GM18907 (cell line): Measurements from ENCODE around the gene ZNF142.
"Not testable (repeated sequence)": the region's sequence is repeated elsewhere in the genome, so short reads cannot be mapped to it uniquely, and the experiment has no call there.

Source experiments
- ATAC-seq: cut with Tn5 transposase; IDR thresholded peaks from one replicate; pipeline ENCODE4 v1.9.1; 2021; ENCODE audit warnings: mild to moderate bottlenecking, moderate library complexity; ENCODE audit not compliant: unreplicated experiment

Gene ZNF142

GRCh38 chr2:218659258-218659987, at the start of gene ZNF142, which contains the start of gene BCS1L:
ZNF142 (minus strand) TSS chr2:218659623; CDS start chr2:218656429, 3,194 bp downstream.
BCS1L (plus strand) TSS chr2:218659683; CDS start chr2:218660988, 1,305 bp downstream.
- ATAC-seq, result peak; percentile 94

DNA sequence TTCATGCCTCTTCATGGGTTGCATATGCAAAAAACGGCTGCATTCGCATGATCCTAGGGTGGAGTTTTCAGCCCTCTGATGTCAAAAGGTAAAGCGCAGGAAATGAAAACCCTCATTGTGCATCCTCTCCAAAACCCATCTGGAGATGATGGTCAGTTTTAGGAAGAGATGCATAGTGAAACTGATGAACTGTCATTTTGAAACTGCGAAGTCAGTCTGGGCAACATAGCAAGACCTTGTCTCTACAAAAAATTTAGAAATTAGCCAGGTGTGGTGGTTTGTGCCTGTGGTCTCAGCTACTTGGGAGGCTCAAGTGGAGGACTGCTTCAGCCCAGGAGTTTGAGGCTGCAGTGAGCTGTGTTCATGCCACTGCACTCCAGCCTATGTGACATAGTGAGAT, 48.7 kb upstream of the ZNF142 start:
- ATAC-seq, result no peak

GRCh38 chr2:218703341-218703740, 43.9 kb upstream of the ZNF142 start:
- no peak for ATAC-seq

DNA sequence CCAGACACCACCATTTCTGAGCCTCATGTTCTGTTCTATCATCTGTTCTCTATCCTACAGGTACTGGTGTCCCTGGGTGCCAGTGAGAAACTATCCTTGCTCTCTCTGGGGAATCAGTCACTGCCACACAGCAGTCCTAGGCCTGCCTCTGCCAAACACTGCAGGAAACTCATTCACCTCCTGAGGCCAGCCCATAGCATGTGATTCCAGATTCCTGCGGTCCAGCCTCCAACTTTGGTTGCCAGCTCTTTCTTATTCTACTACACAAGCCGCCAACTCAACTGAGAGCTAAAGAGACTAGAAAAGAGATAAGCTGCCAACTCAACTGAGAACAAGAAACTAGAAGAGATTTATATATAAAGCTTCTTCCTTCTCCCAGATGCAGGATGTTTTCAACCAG, 42.4 kb upstream of the ZNF142 start:
- ATAC-seq, result no peak

DNA sequence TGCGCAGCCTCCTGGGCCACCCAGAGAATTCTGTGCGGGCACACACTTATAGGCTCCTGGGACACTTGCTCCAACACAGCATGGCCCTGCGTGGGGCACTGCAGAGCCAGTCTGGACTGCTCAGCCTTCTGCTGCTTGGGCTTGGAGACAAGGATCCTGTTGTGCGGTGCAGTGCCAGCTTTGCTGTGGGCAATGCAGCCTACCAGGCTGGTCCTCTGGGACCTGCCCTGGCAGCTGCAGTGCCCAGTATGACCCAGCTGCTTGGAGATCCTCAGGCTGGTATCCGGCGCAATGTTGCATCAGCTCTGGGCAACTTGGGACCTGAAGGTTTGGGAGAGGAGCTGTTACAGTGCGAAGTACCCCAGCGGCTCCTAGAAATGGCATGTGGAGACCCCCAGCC, 39.5 kb upstream of the ZNF142 start:
- ATAC-seq, result no peak

- no peak for ATAC-seq
Measured at GRCh38 chr2:218694405-218695145, 35.2 kb upstream of the ZNF142 start.

- ATAC-seq, result no peak
Measured at GRCh38 chr2:218691234-218691633, 31.8 kb upstream of the ZNF142 start.

- not testable (repeated sequence) for ATAC-seq
Measured at GRCh38 chr2:218687400-218688060, 28.1 kb upstream of the ZNF142 start.

DNA sequence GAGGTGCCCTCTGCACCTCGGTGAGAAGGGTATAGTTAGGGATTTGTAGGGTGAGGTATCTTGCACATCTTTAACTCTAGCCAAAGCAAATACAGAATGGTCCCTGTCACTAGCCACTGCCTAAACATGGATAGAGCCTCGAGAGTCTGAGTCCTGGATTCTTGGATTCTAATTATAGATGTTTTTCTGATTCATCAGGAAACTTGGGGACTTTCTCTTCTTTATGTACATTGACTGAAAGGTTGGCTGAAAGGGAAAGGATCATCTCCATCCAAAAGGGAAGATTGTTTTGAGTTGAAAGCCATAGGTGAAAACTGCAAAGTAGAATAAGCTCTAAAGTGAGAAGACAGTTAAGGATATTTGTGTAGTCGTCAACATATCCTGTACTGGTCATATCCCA, 20.6 kb upstream of the ZNF142 start:
- no peak for ATAC-seq

DNA sequence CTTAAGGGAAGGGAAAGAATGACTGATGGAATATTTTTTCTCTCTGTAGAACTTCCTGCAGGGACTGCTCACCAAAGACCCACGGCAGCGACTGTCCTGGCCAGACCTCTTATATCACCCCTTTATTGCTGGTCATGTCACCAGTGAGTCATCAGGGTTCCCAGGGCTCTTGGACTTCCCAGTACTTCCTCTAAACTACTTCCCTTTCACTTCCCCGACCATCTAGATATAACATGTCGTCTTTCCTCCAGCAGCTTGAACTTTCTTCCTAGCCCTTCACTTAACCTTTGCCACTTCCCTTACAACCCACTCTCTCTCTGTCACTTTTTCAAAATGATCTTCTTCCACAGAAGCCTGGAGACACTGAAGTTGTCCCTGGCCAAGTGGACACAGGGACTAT, 19.7 kb upstream of the ZNF142 start:
- ATAC-seq, result no peak

- peak; percentile 95 for ATAC-seq
Measured at GRCh38 chr2:218671654-218672566, 12.5 kb upstream of the ZNF142 start, which contains the start of the genes RNF25 and STK36. RNF25 (minus strand) TSS chr2:218672002; CDS start chr2:218671970, 32 bp downstream. STK36 (plus strand) TSS chr2:218672086; CDS start chr2:218672830, 744 bp downstream.

DNA sequence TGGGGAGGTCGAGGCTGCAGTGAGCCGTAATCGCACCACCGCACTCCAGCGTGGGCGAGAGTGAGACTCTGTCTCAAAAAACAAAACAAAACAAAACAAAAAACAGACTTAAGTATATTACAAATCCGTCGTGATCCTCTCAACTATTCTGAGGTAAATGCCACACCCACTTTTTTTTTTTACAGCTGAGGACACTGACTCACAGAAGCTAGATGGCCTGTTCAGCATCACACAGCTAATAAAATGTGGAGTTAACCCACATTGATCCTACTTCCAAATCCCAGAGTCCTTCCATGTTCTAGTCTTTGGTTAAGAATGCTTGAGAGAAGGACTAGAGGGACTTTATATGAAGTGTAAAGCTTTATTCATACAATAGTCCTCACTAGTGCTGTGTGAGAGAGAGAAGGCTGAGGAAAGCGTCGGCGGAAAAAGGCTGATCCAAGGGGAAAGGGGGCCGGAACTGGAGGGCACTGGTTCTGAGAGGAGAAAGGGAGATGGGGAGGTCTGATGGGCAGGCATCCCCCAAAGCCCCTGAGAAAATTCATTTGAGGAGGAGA, 11.8 kb upstream of the ZNF142 start:
- ATAC-seq, result peak; percentile 10

DNA sequence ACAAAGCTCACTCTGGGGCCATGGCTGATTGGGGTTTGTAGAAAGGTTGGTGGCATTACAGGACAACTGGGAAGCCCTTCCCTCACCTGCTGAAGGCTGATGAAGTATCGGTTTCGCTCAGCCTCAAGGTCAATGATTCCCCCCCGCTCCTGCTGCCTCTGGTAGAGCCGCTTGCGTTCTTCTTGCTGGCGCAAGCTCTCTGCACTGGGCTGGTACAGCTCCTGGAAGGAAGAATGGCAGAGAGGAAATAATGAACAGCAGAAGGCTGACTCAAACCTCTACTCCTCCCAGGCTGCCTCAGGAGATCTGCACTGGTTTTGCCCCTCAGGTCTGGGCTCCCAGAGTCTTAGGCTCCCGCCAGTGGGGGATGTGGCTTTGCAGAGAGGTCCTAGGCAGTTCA, 5.2 kb upstream of the ZNF142 start:
- ATAC-seq, result no peak

- ATAC-seq, result no peak
Measured at GRCh38 chr2:218663901-218664300, 4.5 kb upstream of the ZNF142 start.

DNA sequence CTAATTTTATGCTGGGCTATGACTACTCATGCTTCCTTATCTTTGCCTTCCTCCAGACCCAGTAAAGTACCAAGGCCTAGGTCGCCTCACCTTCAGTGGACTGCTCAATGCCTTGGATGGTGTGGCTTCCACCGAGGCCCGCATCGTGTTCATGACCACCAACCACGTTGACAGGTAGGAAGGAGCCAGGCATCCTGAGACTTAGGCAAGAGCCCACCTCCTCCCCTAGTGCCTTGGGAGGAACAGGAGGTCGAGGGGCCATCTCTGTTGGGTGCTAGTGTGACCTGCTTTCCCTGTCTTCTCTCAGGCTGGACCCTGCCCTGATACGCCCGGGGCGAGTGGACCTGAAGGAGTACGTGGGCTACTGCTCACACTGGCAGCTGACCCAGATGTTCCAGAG, 3.4 kb upstream of the ZNF142 start:
- ATAC-seq, result no peak

DNA sequence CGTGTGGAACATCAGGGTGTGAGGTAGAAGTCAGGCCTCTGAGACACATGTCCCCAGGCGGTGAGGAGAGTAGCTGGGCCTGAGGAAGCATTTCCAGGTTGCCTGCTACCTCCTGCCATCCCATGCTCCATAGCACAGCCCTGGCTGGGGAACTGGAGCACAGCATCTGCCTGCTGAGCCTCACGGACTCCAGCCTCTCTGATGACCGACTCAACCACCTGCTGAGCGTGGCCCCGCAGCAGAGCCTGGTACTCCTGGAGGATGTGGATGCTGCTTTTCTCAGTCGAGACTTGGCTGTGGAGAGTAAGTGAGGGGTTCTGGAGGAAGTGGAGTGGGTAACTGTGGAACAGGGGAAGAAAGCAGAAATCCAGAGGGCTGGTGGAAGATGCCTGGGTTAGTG, 3.0 kb upstream of the ZNF142 start:
- ATAC-seq, result no peak

DNA sequence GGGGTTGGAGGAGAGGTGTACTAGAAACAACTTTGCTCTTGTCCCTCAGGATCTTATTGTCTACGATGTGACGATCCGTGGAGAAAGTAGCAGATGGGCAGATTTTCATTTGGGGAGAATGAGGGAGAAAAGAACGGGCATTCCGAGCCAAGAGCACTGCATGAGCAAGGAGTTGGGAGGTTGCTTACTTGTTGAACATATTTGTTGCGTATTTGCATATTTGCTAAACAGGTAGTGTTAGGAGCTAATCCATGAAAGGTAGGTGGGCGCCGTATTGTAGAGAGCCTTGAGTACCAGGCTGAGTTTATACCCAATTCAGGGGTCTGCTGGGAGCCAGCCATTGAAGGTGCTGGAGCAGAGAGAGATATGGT, 550 bp upstream of the ZNF142 start:
- no peak for ATAC-seq

DNA sequence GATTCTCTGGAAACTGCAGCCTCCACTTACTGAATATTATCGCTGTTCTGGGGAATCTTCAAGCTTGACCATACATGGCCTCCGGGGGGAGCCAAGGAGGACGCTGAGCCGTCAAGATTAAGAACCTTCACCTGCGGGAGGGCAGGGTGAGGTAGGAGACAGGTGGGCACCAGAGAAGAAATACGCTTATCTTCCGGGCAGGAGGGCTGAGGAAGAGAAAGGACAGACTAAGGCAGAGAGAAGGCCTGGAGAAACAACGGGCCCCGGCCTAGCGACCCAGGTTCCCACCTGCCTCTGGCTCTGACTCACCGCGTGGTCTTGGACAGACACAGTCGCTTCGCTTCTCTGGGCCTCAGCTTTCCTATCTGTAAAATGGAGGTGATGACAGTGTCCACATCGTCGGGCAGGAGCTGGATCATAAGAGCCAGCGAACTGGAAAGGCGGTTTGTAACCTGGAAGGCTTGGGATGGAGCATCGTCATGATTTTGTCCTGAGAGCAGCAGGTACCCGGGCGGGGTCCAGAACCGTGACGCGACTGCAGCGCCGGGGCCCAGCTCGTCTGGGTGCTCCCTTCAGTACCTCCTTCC, 659 bp downstream of the ZNF142 start:
- ATAC-seq, result peak; percentile 37

- no peak for ATAC-seq
Measured at GRCh38 chr2:218655751-218656150, 3.7 kb downstream of the ZNF142 start.

GRCh38 chr2:218648787-218649100, 10.7 kb downstream of the ZNF142 start:
- no peak for ATAC-seq
